Measurements from ENCODE around the gene ZNF415. TPM values are rescaled to one million over a fixed set of nuclear protein-coding genes. Genes with fewer than 3 reads are reported as not detected.

Gene ZNF415
- total and polyA plus RNA-seq, 9 of the 15 experiments (the other 6 are each of a cell fraction or from before 2014, with no cell fraction given), result 0.06 to 0.82 (median 0.14) TPM; not detected in 2

DNA sequence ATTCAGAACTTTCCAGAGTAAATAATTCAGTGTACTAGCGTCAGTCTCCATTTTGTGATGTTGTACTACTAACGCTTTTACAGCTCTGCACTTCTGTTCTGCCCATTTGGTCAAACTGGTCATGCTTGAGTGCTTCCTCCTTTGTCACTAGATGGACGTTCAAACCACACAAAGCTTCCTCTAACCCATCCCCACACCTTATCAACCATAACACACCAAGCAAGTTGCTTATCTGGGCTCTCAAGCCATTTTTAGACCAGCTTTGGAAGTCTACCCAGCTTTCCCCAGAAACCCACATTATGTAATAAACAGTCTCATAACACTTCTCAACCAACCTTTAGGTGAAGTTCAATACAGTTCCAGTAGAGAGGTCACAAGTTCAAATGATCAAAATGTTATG is 28.4 kb upstream of the ZNF415 start (continued):
- TF ChIP-seq, protein P1, sequence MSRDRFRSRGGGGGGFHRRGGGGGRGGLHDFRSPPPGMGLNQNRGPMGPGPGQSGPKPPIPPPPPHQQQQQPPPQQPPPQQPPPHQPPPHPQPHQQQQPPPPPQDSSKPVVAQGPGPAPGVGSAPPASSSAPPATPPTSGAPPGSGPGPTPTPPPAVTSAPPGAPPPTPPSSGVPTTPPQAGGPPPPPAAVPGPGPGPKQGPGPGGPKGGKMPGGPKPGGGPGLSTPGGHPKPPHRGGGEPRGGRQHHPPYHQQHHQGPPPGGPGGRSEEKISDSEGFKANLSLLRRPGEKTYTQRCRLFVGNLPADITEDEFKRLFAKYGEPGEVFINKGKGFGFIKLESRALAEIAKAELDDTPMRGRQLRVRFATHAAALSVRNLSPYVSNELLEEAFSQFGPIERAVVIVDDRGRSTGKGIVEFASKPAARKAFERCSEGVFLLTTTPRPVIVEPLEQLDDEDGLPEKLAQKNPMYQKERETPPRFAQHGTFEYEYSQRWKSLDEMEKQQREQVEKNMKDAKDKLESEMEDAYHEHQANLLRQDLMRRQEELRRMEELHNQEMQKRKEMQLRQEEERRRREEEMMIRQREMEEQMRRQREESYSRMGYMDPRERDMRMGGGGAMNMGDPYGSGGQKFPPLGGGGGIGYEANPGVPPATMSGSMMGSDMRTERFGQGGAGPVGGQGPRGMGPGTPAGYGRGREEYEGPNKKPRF (IDR thresholded peaks at IDR 0.05; ENCODE audit: low read depth, low read length), result no peak
- TF ChIP-seq ZFP1 (CRISPR knock-in tag; IDR thresholded peaks at IDR 0.05) (no peak), STAG1 (CRISPR knock-in tag; IDR thresholded peaks at IDR 0.05; ENCODE audit: borderline replicate concordance) (no peak), KAT8 (IDR thresholded peaks at IDR 0.05; ENCODE audit: low read depth) (no peak), NONO (IDR thresholded peaks at IDR 0.05; ENCODE audit: low read depth in 2 of 2, low read length in 1 of 2) (peak in 1 of 2 experiments; percentile 31; a peak in 1 of 4 replicates), ARID1B (IDR thresholded peaks at IDR 0.05) (peak; percentile 99), ZNF507 (tag; conservative IDR thresholded peaks at IDR 0.05) (no peak), FOSL1 (tag; conservative IDR thresholded peaks at IDR 0.05) (peak; percentile 70), EGR1 (conservative IDR thresholded peaks at IDR 0.05) (no peak), TSC22D4 (tag; IDR thresholded peaks at IDR 0.05) (no peak), TRIM28 (IDR thresholded peaks at IDR 0.05) (peak; percentile 30; the same call in 1 of the 2 replicates), GABPB1 (CRISPR knock-in tag; IDR thresholded peaks at IDR 0.05) (no peak), KLF6 (CRISPR knock-in tag; IDR thresholded peaks at IDR 0.05; ENCODE audit: borderline replicate concordance) (no peak), NFIX (CRISPR knock-in tag; IDR thresholded peaks at IDR 0.05; ENCODE audit: low read depth) (no peak), ZNF79 (CRISPR knock-in tag; IDR thresholded peaks at IDR 0.05; ENCODE audit: low read depth) (no peak), PBX2 (CRISPR knock-in tag; IDR thresholded peaks at IDR 0.05; ENCODE audit: low read depth) (no peak), PBX2 (tag; conservative IDR thresholded peaks at IDR 0.05; ENCODE audit: low read depth) (no peak)
- TF ChIP-seq, protein P2, sequence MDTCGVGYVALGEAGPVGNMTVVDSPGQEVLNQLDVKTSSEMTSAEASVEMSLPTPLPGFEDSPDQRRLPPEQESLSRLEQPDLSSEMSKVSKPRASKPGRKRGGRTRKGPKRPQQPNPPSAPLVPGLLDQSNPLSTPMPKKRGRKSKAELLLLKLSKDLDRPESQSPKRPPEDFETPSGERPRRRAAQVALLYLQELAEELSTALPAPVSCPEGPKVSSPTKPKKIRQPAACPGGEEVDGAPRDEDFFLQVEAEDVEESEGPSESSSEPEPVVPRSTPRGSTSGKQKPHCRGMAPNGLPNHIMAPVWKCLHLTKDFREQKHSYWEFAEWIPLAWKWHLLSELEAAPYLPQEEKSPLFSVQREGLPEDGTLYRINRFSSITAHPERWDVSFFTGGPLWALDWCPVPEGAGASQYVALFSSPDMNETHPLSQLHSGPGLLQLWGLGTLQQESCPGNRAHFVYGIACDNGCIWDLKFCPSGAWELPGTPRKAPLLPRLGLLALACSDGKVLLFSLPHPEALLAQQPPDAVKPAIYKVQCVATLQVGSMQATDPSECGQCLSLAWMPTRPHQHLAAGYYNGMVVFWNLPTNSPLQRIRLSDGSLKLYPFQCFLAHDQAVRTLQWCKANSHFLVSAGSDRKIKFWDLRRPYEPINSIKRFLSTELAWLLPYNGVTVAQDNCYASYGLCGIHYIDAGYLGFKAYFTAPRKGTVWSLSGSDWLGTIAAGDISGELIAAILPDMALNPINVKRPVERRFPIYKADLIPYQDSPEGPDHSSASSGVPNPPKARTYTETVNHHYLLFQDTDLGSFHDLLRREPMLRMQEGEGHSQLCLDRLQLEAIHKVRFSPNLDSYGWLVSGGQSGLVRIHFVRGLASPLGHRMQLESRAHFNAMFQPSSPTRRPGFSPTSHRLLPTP (IDR thresholded peaks at IDR 0.05; ENCODE audit: borderline replicate concordance, extremely low read depth, insufficient read length), result no peak
- TF ChIP-seq, protein P3, sequence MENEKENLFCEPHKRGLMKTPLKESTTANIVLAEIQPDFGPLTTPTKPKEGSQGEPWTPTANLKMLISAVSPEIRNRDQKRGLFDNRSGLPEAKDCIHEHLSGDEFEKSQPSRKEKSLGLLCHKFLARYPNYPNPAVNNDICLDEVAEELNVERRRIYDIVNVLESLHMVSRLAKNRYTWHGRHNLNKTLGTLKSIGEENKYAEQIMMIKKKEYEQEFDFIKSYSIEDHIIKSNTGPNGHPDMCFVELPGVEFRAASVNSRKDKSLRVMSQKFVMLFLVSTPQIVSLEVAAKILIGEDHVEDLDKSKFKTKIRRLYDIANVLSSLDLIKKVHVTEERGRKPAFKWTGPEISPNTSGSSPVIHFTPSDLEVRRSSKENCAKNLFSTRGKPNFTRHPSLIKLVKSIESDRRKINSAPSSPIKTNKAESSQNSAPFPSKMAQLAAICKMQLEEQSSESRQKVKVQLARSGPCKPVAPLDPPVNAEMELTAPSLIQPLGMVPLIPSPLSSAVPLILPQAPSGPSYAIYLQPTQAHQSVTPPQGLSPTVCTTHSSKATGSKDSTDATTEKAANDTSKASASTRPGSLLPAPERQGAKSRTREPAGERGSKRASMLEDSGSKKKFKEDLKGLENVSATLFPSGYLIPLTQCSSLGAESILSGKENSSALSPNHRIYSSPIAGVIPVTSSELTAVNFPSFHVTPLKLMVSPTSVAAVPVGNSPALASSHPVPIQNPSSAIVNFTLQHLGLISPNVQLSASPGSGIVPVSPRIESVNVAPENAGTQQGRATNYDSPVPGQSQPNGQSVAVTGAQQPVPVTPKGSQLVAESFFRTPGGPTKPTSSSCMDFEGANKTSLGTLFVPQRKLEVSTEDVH (IDR thresholded peaks at IDR 0.05; ENCODE audit: low read depth, partially characterized antibody), result no peak

All from K562 (cell line).